Epithelial cell of esophagus (primary cell): ENCODE data around the gene SMTNL1.

Experiments used
- DNase-seq: peaks from one replicate; pipeline ENCODE4 v3.0.0; 2010; ENCODE audit warnings: low read depth
- H3K4me3 ChIP-seq: 2 replicates; pipeline ENCODE4 v1.5.1; 2011; ENCODE audit warnings: mild to moderate bottlenecking, low read length, control low read depth
- TF ChIP-seq, protein P1 (sequence below): IDR thresholded peaks from 2 replicates; pipeline ENCODE4 v1.5.1; 2011; ENCODE audit warnings: low read depth, mild to moderate bottlenecking, low read length, control low read depth, inconsistent platforms; ENCODE audit not compliant: insufficient read depth; ENCODE audit errors: missing control alignments

Gene SMTNL1

DNA sequence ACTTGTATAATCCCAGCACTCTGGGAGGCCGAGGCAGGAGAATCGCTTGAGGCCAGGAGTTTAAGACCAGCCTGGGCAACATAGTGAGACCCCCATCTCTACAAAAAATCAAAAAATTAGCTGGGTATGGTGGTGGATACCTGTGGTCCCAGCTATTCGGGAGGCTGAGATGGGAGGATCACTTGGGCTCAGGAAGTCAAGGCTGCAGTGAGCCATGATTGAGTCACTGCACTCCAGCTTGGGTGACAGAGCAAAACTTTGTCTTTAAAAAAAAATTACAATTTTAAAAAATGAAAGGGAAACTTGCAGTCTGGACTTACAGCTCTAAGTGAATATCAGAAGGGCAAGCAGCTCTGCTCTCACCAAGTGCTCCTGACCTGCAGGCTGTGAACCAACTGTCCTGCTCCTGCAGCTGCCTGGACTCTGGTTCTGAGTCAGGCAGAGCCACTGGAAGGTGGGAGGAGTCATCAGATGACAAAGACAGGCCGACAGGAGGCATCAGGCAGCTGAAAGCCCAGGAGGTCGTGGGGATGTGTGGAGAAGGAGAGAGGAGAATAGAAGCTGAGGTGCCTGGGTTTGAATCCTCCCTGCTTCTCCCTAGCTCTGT lies 9.6 kb downstream of the SMTNL1 start:
- peak; percentile 52 for DNase-seq
- TF ChIP-seq, protein P1, sequence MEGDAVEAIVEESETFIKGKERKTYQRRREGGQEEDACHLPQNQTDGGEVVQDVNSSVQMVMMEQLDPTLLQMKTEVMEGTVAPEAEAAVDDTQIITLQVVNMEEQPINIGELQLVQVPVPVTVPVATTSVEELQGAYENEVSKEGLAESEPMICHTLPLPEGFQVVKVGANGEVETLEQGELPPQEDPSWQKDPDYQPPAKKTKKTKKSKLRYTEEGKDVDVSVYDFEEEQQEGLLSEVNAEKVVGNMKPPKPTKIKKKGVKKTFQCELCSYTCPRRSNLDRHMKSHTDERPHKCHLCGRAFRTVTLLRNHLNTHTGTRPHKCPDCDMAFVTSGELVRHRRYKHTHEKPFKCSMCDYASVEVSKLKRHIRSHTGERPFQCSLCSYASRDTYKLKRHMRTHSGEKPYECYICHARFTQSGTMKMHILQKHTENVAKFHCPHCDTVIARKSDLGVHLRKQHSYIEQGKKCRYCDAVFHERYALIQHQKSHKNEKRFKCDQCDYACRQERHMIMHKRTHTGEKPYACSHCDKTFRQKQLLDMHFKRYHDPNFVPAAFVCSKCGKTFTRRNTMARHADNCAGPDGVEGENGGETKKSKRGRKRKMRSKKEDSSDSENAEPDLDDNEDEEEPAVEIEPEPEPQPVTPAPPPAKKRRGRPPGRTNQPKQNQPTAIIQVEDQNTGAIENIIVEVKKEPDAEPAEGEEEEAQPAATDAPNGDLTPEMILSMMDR = peak; percentile 15
- no peak overlapping the region for H3K4me3 ChIP-seq

DNA sequence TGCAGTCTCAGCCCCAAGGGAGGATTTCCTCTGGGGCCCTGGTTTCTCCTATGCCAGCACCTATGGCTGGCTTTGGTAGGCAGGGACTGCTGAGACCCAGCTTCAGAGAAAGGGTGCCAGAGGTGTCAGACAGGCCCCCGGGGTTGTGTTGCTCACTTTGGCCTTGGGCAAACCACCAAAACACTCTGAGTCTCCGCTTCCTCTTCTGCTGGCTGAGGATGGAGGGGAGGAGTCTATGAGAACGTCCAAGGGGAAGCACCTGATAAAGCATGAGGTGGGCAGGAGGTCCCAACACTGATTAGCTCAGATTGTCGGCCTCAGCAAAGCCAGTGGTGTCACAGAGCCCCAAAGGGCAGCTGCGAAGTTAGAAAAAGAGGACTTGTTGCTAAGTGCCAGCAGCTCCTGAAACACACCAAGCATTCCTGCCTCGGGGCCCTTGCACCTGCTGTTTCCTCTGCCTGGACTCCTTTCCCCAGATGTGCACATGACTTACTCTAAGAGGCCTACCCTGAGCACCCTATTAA lies 10.5 kb downstream of the SMTNL1 start:
- no peak overlapping the region for H3K4me3 ChIP-seq
- DNase-seq = no peak
- TF ChIP-seq, protein P1 = no peak

DNA sequence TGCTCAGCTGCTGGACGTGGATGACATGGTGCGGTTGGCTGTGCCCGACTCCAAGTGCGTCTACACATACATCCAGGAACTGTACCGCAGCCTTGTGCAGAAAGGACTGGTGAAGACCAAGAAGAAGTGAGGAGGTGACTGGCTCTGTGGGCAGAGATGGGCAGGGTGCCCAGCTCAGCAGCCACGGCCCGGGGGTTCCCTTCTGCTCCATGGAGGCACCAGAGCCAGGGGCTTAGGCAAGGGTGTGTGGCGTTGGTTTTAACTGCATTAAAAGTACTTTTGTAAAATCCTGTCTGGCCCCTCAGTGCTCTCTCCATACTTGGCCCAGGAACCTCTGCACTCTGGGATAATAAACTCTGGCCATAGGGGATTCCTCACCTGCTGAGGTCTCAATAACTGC lies 12.6 kb downstream of the SMTNL1 start:
- TF ChIP-seq, protein P1 = no peak
- no peak overlapping the region for H3K4me3 ChIP-seq
- DNase-seq = no peak

DNA sequence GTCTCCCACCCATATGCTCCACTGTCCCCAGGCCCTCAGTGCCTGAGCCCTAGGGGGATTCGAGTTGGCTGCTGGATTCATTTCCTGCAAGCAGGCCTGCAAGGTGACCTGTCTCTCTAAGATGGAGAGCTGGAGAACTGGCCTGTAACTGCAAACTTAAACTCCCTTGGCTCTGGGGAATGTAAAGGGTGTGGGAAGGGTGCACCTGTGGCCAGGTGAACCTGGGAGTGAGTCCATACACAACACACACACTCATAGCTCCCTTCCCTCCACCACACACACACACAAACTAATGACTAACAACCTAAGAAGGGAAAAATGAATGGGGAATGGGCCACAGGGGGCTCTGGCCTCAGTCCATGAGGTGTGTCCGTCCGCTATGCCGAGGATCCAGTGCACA lies 14.5 kb downstream of the SMTNL1 start:
- no peak overlapping the region for H3K4me3 ChIP-seq
- no peak for DNase-seq
- TF ChIP-seq, protein P1 = no peak

DNA sequence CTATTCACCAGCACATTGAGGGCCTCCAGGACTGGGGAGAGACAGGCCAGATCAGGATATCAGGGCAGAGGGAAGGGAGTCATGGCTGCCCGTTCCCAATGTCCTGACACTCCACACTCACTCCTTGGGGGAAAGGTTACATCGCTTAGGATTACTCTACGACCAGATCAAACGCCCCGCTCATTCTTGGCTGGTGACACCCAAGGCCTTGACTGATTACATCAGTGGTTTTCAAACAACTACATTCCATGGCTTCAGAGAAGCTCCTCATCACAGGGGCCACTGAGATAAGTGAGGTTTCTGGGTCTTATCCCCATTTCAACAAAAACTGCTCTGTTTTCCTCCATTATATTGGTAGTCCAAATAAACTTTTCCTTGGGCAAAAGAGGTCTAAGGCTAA lies 15.1 kb downstream of the SMTNL1 start:
- no peak overlapping the region for H3K4me3 ChIP-seq
- TF ChIP-seq, protein P1 = no peak
- DNase-seq = no peak

DNA sequence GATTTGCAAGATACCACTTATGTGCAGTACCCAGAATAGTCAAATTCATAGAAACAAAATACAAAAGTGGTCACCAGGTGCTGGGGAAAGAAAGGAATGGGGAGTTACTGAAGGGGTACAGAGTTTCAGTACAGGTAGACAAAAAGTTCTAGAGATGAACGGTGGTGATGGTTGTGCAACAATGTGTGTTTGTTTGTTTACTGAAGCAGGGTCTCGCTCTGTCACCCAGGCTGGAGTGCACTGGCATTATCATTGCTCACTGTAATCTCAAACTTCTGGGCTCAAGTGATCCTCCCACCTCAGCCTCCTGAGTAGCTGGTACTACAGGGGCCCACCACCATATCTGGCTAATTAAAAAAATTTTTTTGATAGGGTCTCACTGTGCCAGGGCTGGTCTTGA lies 18.0 kb downstream of the SMTNL1 start:
- TF ChIP-seq, protein P1 = no peak
- no peak overlapping the region for H3K4me3 ChIP-seq

DNA sequence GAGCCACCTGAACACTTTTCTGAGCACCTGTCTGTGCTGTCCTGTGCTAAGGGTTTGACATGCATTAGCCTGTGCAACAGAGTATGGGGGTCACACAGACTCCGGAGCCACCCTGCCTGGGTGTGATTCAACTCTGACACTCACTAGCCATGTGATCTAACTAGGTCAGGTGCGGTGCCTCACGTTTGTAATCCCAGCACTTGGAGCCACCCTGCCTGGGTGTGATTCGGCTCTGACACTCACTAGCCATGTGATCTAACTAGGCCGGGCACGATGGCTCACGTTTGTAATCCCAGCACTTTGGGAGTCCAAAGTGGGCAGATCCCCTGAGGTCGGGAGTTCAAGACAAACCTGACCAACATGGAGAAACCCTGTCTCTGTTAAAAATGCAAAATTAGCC lies 18.6 kb downstream of the SMTNL1 start:
- DNase-seq = peak; percentile 45
- H3K4me3 ChIP-seq = no peak overlapping the region
- TF ChIP-seq, protein P1 = no peak

More for the DNA sequence above, 18.0 kb downstream of the SMTNL1 start:
- DNase-seq = no peak
